22Rv1 (cell line): ENCODE results near the gene OMG.
"Not testable (repeated sequence)": the region's sequence is repeated elsewhere in the genome, so short reads cannot be mapped to it uniquely, and the experiment has no call there.

Experiments used
- H3K27ac ChIP-seq: fragments of 450-650 bp; 2 replicates; pipeline ENCODE4 v1.5.1; 2017
- ZFX ChIP-seq: fragments of 450-650 bp; IDR thresholded peaks from 2 replicates; pipeline ENCODE4 v1.6.1; 2017; ENCODE audit warnings: antibody characterized with exemption, borderline replicate concordance
- TF ChIP-seq, protein P1 (sequence below): fragments of 450-650 bp; IDR thresholded peaks from 2 replicates; pipeline ENCODE4 v1.5.1; 2017; ENCODE audit warnings: mild to moderate bottlenecking

Gene OMG

DNA sequence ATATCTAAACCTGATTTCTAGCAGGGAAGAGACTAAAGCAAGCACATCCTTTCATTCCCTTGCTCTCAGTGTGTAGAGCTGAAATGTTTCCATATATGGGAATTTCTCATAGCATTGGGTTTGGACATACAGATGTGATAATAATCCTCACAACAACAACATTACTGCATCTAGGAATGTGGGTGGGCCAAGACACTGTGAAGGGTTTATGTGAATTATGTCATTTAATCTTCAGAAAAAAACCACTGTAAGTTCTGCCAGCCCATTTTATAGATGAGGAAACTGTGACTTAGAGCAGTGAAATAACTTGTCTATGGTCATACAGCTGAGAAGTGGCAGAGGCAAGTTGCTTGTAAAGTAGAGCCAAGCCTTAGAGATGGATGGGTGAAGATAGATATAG, 5.2 kb downstream of the OMG start:
- TF ChIP-seq, protein P1, sequence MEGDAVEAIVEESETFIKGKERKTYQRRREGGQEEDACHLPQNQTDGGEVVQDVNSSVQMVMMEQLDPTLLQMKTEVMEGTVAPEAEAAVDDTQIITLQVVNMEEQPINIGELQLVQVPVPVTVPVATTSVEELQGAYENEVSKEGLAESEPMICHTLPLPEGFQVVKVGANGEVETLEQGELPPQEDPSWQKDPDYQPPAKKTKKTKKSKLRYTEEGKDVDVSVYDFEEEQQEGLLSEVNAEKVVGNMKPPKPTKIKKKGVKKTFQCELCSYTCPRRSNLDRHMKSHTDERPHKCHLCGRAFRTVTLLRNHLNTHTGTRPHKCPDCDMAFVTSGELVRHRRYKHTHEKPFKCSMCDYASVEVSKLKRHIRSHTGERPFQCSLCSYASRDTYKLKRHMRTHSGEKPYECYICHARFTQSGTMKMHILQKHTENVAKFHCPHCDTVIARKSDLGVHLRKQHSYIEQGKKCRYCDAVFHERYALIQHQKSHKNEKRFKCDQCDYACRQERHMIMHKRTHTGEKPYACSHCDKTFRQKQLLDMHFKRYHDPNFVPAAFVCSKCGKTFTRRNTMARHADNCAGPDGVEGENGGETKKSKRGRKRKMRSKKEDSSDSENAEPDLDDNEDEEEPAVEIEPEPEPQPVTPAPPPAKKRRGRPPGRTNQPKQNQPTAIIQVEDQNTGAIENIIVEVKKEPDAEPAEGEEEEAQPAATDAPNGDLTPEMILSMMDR, result no peak
- no peak for TF ChIP-seq ZFX
- H3K27ac ChIP-seq, result no peak overlapping the region

DNA sequence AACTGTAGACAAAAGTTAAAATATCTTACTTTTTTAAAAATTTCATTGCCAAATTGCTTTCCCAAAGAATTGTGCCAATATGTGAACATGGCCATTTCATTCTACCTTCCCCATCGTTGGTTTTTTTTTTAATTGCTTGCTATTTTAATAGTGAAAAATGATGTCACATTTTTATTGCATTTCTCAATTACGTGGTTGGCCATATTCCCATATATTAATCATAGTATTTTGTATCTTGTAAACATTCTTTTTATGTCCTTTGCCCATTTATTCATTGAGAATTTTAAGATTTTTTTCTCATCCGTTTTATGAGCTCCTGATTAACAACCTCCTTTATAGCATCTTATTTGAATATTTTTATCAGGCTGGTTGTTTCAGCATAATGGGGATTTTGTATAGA, 7.2 kb downstream of the OMG start:
- no peak overlapping the region for H3K27ac ChIP-seq
- TF ChIP-seq, protein P1, result no peak
- no peak for TF ChIP-seq ZFX

DNA sequence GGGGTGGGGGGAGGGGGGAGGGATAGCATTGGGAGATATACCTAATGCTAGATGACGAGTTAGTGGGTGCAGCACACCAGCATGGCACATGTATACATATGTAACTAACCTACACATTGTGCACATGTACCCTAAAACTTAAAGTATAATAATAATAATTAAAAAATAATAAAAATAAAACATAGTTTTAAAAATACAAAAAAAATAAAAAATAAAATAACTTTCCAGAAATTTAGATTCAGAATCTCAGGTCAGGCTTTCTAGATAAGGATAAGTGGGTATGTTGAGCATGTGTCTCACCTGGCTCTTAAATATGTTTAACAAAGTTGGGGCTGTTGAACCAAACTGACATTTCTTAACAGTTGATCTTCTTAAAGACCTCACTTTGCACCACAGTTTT, 9.1 kb downstream of the OMG start:
- H3K27ac ChIP-seq, result not testable (repeated sequence)

DNA sequence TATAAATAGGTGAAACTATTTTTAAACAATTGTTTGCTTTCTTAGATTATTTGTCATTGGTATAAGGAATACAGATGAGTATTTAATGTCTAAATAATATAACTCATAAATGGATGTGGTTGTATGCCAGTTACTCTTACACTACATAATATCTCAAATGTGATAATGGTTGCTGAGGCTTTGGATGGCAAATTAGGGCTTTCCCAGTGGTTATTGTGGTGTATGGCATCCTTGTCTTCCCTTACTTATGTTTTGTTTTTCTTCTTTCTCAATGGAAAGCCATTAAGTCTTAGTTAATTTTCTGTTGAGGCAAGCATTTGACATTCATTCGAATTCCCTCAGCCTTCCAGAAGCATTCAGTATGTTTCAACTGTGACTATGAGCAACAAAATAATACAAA, 10.5 kb downstream of the OMG start:
- no peak overlapping the region for H3K27ac ChIP-seq
- TF ChIP-seq, protein P1, result no peak
- no peak for TF ChIP-seq ZFX

DNA sequence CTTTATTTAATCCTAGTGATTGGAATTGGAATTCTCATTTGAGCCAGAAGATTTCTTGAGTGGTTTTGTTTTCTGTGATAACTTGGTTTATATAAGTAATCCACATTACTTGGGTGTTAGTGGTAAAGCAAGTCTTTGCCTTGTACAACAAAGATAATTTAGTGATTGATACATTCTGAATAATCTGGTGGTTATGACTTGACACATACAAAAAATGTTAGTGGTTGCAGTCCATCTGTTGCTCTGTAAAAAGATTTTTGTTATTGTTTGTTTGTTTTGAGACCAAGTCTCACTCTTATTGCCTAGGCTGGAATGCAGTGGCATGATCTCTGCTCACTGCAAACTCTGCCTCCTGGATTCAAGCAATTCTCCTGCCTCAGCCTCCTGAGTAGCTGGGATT, 13.2 kb downstream of the OMG start:
- H3K27ac ChIP-seq, result no peak overlapping the region

DNA sequence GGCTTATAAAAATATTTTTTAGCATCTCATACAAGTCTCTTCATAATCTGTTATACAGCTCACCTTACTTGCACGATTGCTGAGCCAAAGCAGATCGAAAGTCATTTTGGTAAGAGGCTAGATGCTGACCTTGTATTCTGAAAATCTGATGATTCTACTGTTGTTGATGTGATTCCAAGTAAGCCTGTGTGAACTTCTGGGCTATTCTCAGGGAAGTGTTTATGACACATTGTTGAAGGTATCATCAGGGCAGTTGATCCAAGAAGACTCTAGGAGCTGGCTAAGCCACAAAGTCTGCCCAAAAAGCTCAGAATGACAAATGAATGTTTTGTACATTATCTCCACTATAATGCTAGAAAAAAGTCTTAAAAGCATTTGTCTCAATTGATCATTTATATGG, 16.0 kb downstream of the OMG start:
- TF ChIP-seq, protein P1, result no peak
- TF ChIP-seq ZFX, result no peak
- H3K27ac ChIP-seq, result no peak overlapping the region

More for the DNA sequence above, 13.2 kb downstream of the OMG start:
- TF ChIP-seq, protein P1, result no peak
- TF ChIP-seq ZFX, result no peak

DNA sequence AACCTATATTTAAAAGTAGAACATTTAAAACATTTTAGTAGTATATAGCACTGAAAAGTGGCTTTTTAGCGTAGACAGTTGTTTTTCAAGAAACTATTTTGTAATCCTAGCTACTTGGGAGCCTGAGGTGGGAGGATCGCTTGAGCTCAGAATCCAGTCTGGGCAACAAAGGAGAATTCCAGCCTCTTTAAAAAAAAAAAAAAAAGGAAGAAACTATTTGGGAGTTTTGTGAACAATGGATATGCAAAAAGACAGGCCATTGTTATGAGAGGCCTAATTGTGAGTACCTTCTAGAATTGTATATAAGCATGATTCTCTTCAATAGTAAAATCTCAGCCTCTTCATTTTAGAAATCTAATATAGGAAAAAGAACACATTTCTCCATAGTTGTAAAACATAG, 17.6 kb downstream of the OMG start:
- H3K27ac ChIP-seq, result no peak overlapping the region
- no peak for TF ChIP-seq ZFX
- TF ChIP-seq, protein P1, result no peak

DNA sequence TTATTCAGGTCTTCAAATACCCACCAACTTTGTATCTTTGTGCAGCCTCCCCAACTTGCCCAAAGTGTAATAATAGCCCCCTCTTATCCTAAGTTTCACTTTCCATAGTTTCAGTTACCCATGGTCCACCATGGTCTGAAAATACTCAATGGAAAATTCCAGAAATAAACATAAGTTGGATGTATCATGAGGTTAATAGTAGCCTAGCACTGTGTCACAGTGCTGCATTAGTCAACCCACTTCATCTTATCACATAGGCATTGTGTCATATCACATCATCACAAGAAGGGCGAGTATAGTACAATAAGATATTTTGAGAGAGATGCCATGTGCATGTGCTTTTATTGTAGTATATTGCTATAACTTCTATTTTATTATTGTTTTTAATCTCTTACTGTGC, 21.9 kb downstream of the OMG start:
- TF ChIP-seq, protein P1, result no peak
- no peak for TF ChIP-seq ZFX
- H3K27ac ChIP-seq, result no peak overlapping the region
